ENCODE data around the gene CASP7.
"Not testable (repeated sequence)": the region's sequence is repeated elsewhere in the genome, so short reads cannot be mapped to it uniquely, and the experiment has no call there.

Gene CASP7

GRCh38 chr10:113679463-113680189 is at the start of gene CASP7:
Gene CASP7, plus strand, starts transcription at chr10:113679912. Its CDS starts 17,582 bp downstream, at chr10:113697494.
- DNase-seq, result peak; percentile 24 to 67 (median 42)

DNA sequence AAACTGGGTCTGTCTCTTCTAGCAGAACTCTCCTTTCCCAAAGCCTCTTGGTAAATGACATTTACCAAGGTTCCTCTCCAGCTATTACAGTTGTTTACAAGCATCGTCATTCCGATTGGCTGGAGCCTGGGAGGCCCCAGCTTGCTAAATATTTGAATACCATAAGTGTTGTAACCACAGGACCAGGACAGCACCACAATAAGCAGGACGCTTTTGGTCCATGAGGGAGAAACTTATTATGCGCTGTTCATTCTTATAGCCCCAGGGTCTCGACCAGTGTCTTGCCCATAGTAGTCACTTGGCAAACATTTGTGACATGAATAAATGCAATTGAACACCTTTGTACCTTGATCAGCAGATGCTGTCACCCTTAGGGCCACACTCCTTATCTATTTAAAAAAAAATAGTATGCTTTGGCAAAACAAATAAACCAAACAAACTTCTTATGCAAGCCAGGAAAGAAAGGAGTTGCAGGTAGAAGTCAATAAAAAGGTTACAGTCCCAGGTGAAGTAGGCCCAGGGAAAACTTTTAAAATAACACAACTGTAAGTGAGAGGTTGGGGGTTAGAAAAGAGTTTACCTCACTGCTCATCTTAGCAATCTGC is 48.7 kb upstream of the CASP7 start:
- DNase-seq, result no peak

DNA sequence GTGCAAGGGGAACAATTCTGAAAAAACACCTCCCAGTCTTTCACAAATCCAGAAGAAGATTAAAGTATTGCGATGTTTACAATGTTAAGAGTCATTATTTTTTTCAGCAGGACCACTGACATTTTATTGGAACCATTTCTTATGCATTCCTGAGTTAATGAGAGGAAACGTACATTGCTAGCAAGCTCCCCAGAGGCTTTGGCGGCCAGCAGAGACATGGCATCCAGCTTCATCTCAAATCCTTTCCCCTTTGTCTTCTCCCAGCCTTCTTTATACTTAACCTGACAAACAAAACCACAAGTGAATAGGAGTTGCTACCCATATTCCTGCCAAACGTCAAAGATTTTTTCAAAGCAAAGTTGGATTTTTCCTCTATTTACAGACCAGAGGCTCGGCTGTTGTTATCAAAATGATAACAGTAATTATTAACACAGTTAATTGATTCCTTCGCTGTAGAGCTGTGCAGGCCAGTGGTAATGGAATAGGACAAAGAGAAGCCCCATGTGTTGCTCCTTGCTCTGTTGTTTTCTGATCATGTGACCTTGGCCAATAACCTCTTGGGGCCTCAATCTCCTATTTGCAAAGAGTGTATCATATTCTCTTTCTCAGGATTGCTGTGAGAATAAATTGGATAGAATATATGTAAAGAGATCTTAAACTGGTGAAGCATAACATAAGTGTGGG is 47.9 kb upstream of the CASP7 start:
- DNase-seq, result no peak

GRCh38 chr10:113639966-113640365 is 39.7 kb upstream of the CASP7 start:
- DNase-seq, result no peak

DNA sequence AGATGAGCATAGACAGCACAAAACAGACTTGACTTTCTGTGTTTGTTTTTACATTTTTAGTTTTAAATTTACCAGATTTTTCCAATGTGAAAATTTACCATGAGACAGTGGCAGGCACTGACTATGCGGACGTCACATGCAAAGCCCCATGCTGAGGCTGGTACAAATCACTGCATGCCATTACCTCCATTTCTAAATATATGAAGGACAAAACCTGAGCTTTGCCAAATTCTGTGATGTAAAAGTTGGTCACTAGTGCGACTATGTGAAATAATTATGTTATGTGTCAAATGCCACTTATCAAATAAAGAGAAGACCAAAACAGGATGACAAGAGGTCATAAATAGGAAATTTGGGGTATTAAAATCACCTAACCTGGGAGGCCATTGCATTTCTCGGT is 38.0 kb upstream of the CASP7 start:
- DNase-seq, result no peak

- DNase-seq, result no peak
Observed at GRCh38 chr10:113643183-113643582, 36.5 kb upstream of the CASP7 start.

DNA sequence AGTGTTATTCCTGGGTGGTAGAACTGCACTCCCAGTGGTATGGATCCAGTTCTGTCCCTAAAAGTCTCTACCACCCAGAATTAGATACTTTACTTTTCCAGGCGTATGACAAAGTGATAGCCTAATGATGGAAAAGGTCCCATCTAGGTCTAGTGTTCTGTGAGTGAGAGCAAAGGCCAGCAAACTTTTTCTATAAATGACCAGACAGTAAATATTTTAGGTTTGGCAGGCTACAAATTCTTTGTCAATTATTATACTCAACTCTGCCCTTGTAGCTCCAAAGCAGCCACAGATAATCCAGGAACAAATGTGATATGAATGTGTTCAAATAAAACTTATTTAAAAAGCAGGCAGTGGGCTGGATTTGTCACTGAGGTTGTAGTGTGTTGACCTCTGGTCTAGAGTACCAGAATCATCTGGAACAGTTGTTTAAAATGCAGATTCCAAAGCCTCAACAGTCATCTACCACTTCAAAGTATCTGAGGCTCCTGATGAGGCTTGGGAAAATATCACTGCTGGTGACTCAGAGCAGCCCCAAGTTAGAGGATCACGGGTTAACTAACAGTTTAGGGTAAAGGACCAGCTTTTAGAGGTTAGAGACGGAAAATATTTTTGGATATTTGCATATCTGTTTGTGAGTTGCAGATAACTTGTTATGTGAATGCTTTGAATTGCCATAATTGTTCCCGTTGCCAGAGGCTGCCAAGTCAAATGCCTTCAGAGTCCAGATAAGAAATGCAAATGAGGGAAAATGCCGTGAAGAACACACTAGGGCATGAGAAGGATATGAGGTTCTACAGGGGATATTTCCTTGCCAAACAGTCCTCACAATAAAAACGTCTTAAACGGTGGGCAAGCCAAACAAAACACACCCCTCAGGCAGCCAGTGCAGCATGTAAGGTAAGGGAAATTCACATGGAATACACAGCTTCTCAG is 35.3 kb upstream of the CASP7 start:
- DNase-seq, result no peak

DNA sequence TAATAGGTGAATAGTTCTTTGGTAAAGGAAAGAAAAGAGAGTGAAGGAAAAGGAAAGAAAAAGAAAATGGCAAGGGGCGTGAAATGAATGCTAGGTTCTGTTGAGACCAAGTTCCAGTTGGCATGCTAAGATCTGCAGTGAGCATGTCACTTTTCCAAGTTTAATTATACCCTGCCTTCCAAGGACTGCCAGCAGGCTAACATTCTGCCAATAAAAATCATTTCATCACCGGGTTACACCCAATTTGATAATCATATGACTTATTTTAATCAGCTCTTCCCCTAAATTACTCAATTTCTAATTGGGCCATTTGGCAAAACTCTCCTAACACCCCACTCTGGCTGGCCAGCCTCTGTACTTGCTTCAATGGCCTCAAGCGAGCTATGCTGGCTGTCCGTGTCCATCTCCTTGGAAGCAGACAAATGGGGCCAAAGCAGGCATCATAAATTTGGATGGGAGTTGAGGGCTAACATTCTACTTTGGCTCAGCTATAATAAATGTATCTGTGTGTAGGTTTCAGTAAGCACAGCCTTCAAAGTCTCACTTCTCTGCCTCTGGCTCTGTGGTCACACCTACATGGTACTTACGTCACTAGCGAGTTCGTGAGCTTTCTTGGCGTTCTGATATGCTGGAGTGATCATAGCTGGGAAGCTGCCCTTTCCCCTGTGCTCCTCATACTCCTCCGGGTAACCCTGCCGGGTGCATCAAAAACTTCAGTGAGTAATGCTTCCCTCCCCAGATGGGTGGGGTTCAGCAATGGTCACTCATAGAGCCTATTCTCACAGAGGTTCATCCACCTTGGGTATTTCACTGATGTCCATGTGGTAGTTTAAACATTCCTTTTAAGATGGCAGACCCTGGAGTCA is 33.1 kb upstream of the CASP7 start:
- DNase-seq, result no peak

DNA sequence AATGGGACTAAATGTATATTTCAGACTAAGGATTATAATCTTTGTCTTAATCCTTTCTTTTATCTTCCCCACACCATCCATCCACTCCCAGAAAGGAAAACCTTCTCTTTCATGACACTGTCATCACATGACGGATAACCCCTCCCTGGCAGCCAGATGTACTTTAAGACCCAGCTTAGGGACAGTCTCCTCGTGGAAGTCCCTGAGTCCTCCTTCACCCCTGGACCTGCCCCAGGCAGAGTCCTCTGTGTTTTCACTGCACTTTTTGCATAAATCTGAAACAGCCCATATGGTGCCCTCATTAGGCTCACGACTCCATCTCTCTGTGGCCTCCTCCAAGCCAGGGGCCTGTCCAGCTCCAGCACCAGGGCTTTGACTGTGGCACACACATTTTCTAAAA is 31.9 kb upstream of the CASP7 start:
- no peak for DNase-seq

DNA sequence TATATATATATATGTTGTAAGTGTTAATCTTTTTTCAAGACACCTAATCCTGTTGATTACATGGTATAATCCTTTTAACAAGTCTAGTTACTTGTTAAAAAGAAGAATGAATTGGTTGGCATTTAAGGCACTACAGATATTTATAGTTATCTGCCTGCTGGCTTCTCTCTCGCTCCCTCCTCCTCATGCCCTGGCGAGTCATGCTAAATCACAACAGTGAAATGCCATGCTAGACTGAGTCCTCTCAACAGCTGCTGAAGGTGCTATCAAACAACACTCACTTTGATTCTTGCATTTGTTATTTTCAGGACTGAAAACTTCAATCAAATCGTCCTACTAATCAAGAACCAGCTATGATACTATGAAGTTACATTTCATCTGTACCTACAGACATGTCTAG is 31.2 kb upstream of the CASP7 start:
- no peak for DNase-seq

DNA sequence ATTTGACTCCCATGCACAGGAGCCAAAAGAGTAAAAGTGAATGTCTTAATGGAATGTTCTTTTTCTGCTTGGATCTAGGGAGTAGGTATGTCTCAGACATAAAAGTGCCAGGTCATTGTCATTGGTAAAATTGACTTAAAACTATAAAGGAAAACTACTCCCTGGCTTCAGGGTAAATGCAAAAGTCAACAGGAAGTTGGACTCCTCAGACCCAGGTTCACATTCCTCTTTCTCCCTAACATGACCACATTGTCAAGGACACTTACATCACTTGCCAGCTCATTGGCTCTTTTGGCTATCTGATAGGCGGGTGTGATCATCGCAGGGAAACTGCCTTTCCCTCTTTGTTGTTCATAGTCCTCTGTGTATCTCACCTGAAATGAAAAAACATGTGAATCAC is 29.5 kb upstream of the CASP7 start:
- DNase-seq, result no peak

DNA sequence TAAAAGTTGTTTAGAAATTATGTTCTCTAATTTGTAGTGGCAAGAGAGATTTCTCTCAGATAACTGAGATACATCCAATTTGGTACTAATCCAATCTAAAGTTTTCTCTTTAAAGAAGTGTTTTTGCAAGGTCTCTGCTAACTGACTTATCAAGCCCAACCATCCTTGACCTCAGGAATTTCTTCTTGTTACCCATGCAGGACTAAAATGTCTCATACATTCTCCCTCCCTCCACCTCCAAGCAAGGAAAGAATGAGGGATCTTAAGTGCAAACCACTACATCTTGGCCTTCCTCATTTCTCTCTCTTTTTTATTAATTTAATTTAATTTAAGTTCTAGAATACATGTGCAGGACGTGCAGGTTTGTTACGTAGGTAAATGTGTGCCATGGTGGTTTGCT is 28.7 kb upstream of the CASP7 start:
- no peak for DNase-seq

- DNase-seq, result no peak
Observed at GRCh38 chr10:113651898-113652297, 27.8 kb upstream of the CASP7 start.

- not testable (repeated sequence) for DNase-seq
Observed at GRCh38 chr10:113652456-113652855, 27.3 kb upstream of the CASP7 start.

GRCh38 chr10:113656896-113657295 is 22.8 kb upstream of the CASP7 start:
- no peak for DNase-seq

DNA sequence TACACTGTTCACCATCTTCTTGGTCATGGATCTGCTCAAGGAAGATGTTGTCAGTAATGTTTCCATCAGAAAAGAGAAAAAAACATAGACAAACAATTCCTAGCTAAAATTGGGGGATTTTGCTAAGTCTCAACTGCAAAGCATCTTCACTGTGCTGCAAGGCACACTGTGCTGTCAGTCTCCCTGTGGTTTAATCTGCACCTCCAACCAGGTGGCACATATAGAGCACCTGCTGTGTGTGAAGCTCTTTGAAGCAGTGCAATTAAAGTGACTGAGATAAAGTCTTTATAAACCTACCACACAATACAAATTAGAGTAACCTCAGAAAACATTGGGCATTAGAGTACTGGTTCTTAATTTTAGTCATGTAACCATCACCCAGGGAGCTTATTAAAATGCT is 22.2 kb upstream of the CASP7 start:
- DNase-seq, result no peak

- DNase-seq, result no peak
Observed at GRCh38 chr10:113661332-113661731, 18.4 kb upstream of the CASP7 start.

DNA sequence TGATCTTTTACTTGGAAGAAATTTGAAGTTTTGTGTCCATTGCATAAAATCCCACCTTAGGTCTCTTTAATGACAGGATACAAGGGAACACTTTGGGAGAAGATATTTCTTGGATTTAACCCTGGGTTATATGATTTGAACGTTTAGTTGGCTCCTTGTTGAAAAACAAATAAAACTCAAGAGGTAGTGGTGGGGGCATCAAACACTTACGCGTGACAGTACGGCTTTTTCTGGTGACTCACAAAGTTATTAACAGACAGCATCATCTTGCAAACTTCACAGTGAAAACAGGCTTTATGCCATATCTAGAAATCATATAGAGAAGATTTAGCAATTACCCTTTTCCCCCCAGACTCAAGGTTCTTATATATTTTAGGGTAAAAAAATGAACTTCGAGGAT is 16.6 kb upstream of the CASP7 start:
- DNase-seq, result no peak

GRCh38 chr10:113663908-113664307 is 15.8 kb upstream of the CASP7 start, which contains the start of gene NRAP:
Gene NRAP, minus strand, starts transcription at chr10:113664041. Its CDS starts 159 bp downstream, at chr10:113663882.
- no peak for DNase-seq

- DNase-seq, result no peak
Observed at GRCh38 chr10:113665352-113665751, 14.4 kb upstream of the CASP7 start.

DNA sequence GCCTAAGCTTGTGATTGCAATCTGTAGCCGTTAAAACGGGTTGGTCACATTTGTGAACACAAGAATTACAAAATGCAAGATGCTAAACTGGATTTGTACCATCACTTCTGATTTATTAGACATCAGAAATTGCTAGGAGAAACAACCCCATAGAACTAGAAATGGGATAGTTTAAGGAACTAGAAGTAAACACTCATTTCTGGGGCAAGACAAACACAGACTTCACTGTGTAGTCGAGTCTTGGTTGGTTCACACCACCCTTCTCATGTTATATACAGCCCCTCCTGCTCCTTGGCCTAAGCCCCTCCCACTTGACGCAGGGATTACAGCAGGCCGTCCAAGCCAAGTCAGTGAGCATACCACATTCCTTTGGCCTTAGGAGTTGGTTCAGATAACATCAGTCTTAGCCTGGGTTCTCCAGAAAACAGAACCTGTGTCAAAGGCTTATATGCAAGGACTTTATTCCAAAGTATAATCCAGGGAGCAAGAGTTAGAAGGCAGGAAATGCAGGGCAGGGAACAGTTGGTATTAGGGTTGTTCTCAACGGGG is 13.8 kb upstream of the CASP7 start:
- DNase-seq, result no peak

Data from activated naive CD4-positive, alpha-beta T cell (primary cell).